ENCODE measurements around the gene ALOX12. TPM values are rescaled to one million over a fixed set of nuclear protein-coding genes. Genes with fewer than 3 reads are reported as not detected.

Gene ALOX12
- polyA plus RNA-seq, 1 donor, result 1.2 TPM

DNA sequence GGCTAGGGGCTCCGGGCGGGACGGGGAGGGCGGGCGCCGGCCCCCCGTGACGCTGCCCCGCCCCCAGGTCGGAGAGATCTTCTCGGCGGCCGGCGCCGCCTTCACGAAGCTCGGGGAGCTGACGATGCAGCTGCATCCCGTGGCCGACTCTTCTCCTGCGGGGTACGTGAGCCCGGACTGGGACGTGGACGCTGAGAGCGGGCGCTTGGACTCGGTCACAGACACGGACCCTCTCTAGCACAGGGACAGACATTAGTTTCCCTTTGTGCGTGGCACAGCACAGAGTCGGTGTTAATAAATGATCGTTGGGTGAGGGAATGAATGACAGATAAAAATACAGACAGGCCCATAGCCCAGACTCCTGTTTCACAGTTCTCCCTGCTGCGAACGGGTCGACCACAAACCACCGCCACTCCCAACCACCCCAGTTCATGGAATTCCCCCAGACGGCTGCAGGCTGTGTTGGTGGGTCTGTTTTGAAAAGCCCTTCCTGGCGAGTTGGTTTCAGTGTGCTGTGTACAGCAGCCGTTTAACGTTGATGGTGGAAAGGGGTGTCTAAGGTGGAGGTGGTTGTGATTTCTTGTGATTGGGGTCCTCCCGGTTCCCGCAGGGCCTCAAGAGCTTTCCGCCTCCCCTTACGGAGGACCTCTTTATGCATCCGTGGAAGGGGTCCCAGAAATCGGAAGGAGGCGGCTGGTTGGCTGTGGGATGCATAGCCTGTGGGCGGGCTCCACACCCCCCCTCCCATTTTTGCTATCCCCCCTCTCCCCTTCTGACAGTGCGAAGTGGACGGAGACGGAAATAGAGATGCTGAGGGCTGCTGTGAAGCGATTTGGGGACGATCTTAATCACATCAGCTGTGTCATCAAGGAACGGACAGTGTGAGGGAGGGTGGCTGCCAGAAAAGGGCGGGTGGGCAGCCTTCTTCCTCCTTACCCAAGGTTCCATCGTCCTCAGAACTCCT, 19.4 kb downstream of the ALOX12 start:
- Histone ChIP-seq H3K27ac (ENCODE audit: low read length) (peak overlapping the region; percentile 96), H3K4me3 (ENCODE audit: low read length) (peak overlapping the region; percentile 82), H3K36me3 (ENCODE audit: control insufficient read depth, insufficient read depth, low read length) (peaks cover 12% of the 10 kb centered on the region), H3K4me1 (ENCODE audit: control insufficient read depth, insufficient read depth, low read length) (peaks cover 23% of the 10 kb centered on the region), H3K27me3 (ENCODE audit: control insufficient read depth, insufficient read depth, low read length) (peaks cover 4% of the 10 kb centered on the region), H3K9me3 (ENCODE audit: control insufficient read depth, low read depth, low read length) (no peaks in the 10 kb centered on the region)
- no peak for DNase-seq
- WGBS (ENCODE audit: insufficient coverage, low lambda C conversion rate), result no CpG with 5 or more reads among the region's 56 CpGs

DNA sequence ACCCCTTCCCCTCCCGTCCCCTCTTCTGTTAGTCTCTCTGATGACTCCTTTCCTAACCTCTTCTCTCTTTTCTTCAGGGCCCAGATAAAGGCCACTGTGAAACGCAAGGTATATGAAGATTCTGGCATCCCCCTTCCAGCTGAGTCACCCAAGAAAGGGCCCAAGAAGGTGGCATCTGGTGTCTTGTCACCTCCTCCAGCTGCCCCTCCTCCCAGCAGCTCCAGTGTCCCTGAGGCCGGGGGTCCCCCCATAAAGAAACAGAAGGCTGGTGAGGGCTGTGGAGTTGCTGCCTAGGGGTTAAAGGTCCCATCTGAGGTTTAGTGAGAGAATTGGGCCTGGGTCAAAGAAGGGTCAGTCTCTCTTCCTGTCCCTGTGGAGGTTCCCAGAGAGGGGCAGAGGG, 20.6 kb downstream of the ALOX12 start:
- Histone ChIP-seq H3K4me3 (ENCODE audit: low read length) (no peak overlapping the region), H3K27ac (ENCODE audit: low read length) (no peak overlapping the region), H3K36me3 (ENCODE audit: control insufficient read depth, insufficient read depth, low read length) (peaks cover 12% of the 10 kb centered on the region), H3K4me1 (ENCODE audit: control insufficient read depth, insufficient read depth, low read length) (peaks cover 16% of the 10 kb centered on the region), H3K27me3 (ENCODE audit: control insufficient read depth, insufficient read depth, low read length) (peaks cover 13% of the 10 kb centered on the region), H3K9me3 (ENCODE audit: control insufficient read depth, low read depth, low read length) (no peaks in the 10 kb centered on the region)
- no peak for DNase-seq
- no CpG with 5 or more reads among the region's 3 CpGs for WGBS (ENCODE audit: insufficient coverage, low lambda C conversion rate)

DNA sequence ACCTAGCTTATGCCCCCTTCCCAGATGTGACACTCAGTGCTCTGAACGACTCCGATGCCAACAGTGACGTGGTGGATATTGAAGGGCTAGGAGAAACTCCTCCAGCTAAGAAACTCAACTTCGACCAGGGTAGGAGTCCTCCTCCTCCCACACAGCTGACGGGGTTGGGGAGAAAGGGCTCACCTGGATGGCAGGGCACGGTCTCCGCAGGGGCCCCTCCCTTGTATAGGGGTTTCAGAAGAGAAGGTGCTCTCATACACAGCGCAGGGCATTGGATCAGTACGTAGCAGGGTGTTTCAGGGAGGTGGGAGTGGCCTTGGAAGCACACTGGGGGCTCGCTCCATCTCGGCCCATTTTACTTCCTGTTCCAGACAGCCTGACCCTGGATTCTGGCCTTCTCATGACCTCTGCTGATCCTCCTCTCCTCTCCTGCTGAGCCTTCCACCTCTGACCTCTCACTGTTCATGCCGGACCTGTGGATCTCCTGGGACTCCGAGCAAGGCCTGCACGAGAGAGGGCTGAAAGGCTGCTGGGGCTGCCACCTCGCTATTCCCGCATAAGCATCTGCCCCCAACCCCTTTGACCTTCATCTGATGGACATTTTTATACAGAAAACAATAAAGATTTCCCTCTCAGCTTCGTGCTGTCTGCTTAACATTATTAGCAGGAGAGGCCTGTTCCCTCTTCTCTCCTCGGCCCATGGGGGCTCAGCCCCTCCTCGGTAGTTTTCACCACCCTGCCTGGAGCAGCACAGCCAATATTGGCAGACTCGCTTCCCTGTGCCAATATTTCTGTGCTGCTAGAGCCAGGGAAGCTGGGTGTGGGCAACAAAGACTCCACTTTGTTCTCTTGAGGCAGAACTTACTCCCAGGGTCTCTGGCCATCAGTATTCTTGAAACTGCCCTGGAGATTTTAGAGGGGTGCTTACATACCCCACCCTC, 21.3 kb downstream of the ALOX12 start:
- Histone ChIP-seq H3K36me3 (ENCODE audit: control insufficient read depth, insufficient read depth, low read length) (peaks cover 12% of the 10 kb centered on the region), H3K4me1 (ENCODE audit: control insufficient read depth, insufficient read depth, low read length) (peaks cover 22% of the 10 kb centered on the region), H3K27ac (ENCODE audit: low read length) (no peak overlapping the region), H3K9me3 (ENCODE audit: control insufficient read depth, low read depth, low read length) (no peaks in the 10 kb centered on the region), H3K27me3 (ENCODE audit: control insufficient read depth, insufficient read depth, low read length) (peaks cover 21% of the 10 kb centered on the region), H3K4me3 (ENCODE audit: low read length) (no peak overlapping the region)
- no peak for DNase-seq
- no CpG with 5 or more reads among the region's 20 CpGs for WGBS (ENCODE audit: insufficient coverage, low lambda C conversion rate)

DNA sequence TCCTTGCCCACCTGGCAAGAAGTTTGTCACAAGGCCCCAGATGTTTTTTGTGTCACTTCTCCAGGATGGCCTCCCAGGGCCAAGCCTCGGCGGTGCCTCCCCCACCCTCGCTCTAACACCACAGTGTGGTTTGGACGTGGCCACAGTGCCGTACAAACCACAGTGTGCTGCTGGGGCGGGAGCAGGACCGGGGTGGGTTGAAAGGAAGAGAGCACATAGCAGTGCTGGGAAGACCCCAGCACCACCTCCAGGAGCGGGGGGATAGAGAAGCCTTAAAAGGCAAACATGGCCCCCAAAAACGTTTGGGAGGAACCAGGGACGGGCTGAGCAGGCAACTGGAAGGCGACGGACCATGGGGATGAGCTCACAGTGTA, 22.0 kb downstream of the ALOX12 start:
- no CpG with 5 or more reads among the region's 12 CpGs for WGBS (ENCODE audit: insufficient coverage, low lambda C conversion rate)
- DNase-seq, result no peak
- peaks cover 27% of the 10 kb centered on the region for H3K27me3 ChIP-seq (ENCODE audit: control insufficient read depth, insufficient read depth, low read length)
- H3K9me3 ChIP-seq (ENCODE audit: control insufficient read depth, low read depth, low read length), result no peaks in the 10 kb centered on the region
- no peak overlapping the region for H3K27ac ChIP-seq (ENCODE audit: low read length)
- no peak overlapping the region for H3K4me3 ChIP-seq (ENCODE audit: low read length)
- H3K36me3 ChIP-seq (ENCODE audit: control insufficient read depth, insufficient read depth, low read length), result peaks cover 12% of the 10 kb centered on the region
- peaks cover 27% of the 10 kb centered on the region for H3K4me1 ChIP-seq (ENCODE audit: control insufficient read depth, insufficient read depth, low read length)

DNA sequence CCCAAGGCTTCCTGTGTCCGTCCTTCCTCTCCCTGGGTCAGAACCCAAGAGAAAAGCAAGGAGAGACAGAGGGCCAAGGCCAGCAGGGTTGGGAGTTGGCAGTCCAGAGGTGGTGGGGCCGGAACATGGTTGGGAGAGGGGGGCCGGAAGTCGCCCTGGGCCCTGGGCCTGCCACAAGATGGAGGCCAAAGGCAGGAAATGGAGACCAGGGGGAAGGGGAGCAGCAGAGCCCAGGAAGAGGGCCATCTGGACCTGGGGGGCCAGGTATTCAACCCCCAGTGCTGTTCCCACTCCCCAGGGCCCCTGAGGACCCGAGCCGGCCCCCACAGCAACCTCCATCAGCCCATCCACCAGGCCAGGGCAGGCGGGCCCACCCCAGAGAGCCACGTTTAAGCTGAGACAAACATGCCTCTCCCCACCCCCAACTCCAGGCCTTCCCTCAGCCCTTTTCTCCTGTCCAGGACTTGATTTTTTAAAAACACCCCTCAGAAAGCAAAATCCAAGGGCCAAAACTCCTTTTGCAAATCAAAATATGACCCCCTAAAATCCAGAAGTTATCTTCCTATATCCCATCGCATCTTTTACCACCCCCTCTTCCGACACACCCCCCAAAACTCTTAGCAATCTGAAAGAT, 22.6 kb downstream of the ALOX12 start:
- no CpG with 5 or more reads among the region's 10 CpGs for WGBS (ENCODE audit: insufficient coverage, low lambda C conversion rate)
- Histone ChIP-seq H3K27ac (ENCODE audit: low read length) (no peak overlapping the region), H3K4me1 (ENCODE audit: control insufficient read depth, insufficient read depth, low read length) (peaks cover 29% of the 10 kb centered on the region), H3K27me3 (ENCODE audit: control insufficient read depth, insufficient read depth, low read length) (peaks cover 33% of the 10 kb centered on the region), H3K9me3 (ENCODE audit: control insufficient read depth, low read depth, low read length) (no peaks in the 10 kb centered on the region), H3K36me3 (ENCODE audit: control insufficient read depth, insufficient read depth, low read length) (peaks cover 12% of the 10 kb centered on the region), H3K4me3 (ENCODE audit: low read length) (no peak overlapping the region)
- no peak for DNase-seq

DNA sequence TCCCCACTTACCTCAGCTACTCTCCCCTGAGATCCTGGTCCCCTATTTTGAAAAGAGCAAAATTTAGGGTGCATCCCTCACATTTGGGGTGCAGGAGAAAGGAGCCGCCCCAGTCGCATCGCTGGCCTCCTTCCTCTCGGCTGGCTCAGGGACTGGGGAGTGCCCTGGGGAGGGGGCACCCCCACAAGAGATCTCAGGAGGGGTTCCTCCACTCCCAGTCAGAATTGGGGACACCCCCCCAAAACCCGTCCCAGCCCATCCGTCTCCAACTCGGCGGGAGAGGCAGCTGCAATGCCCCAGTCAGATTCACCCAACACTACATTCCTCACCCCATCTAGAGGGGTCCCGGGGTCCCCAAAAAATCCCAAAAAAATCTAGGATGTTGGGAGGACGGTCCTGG, 23.5 kb downstream of the ALOX12 start:
- DNase-seq, result no peak
- peaks cover 12% of the 10 kb centered on the region for H3K36me3 ChIP-seq (ENCODE audit: control insufficient read depth, insufficient read depth, low read length)
- peaks cover 41% of the 10 kb centered on the region for H3K27me3 ChIP-seq (ENCODE audit: control insufficient read depth, insufficient read depth, low read length)
- H3K27ac ChIP-seq (ENCODE audit: low read length), result no peak overlapping the region
- no peak overlapping the region for H3K4me3 ChIP-seq (ENCODE audit: low read length)
- H3K4me1 ChIP-seq (ENCODE audit: control insufficient read depth, insufficient read depth, low read length), result peaks cover 22% of the 10 kb centered on the region
- H3K9me3 ChIP-seq (ENCODE audit: control insufficient read depth, low read depth, low read length), result peaks cover 6% of the 10 kb centered on the region
- whole genome bisulfite sequencing (ENCODE audit: insufficient coverage, low lambda C conversion rate), result 20% methylated on average over 1 of the region's 10 CpGs

DNA sequence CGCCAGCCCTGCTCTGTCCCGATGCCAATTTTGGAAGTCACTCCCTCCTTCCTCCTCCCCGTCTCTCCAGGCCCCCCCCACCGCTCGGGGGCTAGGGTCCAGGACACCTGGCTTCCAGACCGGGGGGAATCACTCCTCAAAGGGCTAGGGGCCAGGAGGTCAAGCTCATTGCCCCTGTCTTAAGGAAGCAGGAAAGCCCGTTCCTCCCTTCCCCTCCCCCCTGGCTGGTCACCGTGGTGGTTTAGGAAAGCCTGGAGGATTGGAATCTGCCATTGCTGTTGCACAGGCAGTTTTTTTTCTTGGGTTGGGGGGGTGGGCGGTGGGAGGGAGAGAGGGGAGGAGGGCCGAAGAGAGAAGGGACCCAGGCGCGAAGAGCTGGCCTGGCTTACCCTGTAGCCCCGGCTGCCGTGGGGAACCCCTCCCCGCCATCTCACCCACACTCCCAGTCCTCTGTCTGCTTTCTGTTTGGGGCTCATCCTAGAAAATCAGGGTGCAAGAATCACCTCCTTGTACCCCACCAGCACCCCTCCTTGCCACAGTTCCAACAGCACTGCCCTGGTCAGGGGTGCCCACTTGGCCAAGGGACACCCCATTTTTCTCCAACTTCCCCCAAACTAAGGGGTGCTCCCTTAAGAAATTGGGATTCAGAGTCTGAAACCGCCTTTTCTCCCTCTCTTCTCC, 24.1 kb downstream of the ALOX12 start:
- DNase-seq, result peak in 1 of 2 donors; percentile 43
- Histone ChIP-seq H3K27ac (ENCODE audit: low read length) (no peak overlapping the region), H3K36me3 (ENCODE audit: control insufficient read depth, insufficient read depth, low read length) (peaks cover 12% of the 10 kb centered on the region), H3K4me3 (ENCODE audit: low read length) (peak overlapping the region; percentile 32), H3K9me3 (ENCODE audit: control insufficient read depth, low read depth, low read length) (peaks cover 6% of the 10 kb centered on the region), H3K27me3 (ENCODE audit: control insufficient read depth, insufficient read depth, low read length) (peaks cover 41% of the 10 kb centered on the region), H3K4me1 (ENCODE audit: control insufficient read depth, insufficient read depth, low read length) (peaks cover 22% of the 10 kb centered on the region)
- WGBS (ENCODE audit: insufficient coverage, low lambda C conversion rate), result 100% methylated on average over 1 of the region's 16 CpGs

DNA sequence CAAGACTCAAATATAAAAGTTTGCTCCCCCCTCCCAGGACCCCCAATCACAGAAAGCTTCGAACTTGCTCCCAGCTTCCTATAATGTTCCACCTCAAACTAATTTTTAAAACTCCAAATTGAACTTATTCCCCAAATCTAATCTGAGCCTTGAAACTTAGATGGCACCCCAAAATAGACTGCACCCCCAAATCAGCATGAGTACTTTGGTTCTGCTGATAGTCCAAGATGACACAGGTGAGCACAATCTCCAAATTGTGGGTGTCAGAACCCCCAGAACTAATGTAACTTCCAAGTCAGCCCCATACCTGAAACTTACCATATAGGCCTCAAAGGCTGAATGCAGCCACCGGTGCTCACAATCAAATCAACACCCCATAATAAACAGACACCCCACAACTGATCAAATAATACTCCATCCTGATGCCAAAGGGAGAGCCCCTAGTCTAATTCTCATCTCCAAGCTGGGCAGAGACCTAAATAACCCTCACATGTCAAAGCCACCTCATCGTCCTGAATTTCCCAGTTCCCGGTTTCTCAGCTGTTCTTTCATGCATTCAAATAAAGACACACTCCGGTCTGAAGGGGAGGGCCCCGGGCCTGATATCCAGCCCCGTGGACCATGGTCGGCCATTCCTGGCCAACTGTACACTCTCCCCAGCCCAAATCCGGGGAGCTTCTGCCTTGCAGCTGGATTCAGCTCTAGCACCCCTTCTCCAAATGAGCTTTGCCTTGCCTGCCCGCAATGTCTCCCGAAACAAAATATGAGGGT, 25.2 kb downstream of the ALOX12 start:
- H3K9me3 ChIP-seq (ENCODE audit: control insufficient read depth, low read depth, low read length), result peaks cover 6% of the 10 kb centered on the region
- no peak for DNase-seq
- H3K4me3 ChIP-seq (ENCODE audit: low read length), result no peak overlapping the region
- H3K36me3 ChIP-seq (ENCODE audit: control insufficient read depth, insufficient read depth, low read length), result peaks cover 12% of the 10 kb centered on the region
- no CpG with 5 or more reads among the region's 11 CpGs for WGBS (ENCODE audit: insufficient coverage, low lambda C conversion rate)
- peaks cover 17% of the 10 kb centered on the region for H3K4me1 ChIP-seq (ENCODE audit: control insufficient read depth, insufficient read depth, low read length)
- peak overlapping the region; percentile 57 for H3K27ac ChIP-seq (ENCODE audit: low read length)
- peaks cover 41% of the 10 kb centered on the region for H3K27me3 ChIP-seq (ENCODE audit: control insufficient read depth, insufficient read depth, low read length)

DNA sequence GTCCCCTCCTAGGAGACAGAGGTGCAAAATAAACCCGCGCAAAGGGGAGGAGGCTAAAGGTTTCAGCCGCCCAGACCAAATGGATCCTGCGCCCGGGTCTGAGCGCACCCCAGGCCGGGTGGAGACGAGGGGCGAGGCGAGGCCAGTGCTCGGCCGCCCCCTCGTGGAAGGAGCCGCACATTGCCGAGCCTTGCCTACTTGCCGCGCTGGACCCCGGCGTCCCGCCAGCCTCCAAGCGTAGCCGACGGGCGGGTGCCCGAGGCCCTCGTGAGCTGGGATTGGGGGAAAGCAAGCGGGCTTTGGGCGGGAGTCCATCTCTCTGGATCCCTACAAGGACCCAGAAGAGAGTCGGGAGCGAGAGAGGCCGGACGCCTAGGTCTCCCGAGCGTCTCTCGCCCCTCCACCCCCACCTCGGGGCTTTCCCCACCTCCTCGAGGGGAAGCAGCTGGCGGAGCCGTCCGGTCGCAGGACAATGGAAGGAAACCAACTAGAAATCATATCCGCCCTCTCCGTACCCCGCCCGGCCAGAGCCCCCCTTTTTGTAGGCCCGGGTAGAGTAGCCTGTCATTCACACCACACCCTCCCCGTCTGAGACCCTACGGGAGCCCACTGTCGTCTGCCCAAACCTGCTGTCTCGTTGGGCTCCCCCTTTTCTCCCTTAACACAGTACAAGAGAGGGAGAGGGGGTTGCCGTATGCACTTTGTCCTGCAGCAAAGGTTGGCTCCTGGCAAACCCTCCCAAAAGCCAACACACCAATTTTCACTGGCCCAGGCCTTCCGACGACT, 26.3 kb downstream of the ALOX12 start:
- peak overlapping the region; percentile 57 for H3K27ac ChIP-seq (ENCODE audit: low read length)
- peak overlapping the region; percentile 23 for H3K4me3 ChIP-seq (ENCODE audit: low read length)
- H3K9me3 ChIP-seq (ENCODE audit: control insufficient read depth, low read depth, low read length), result peaks cover 6% of the 10 kb centered on the region
- WGBS (ENCODE audit: insufficient coverage, low lambda C conversion rate), result no CpG with 5 or more reads among the region's 53 CpGs
- H3K36me3 ChIP-seq (ENCODE audit: control insufficient read depth, insufficient read depth, low read length), result peaks cover 4% of the 10 kb centered on the region
- peak in 1 of 2 donors; percentile 62 for DNase-seq
- H3K27me3 ChIP-seq (ENCODE audit: control insufficient read depth, insufficient read depth, low read length), result peaks cover 41% of the 10 kb centered on the region
- H3K4me1 ChIP-seq (ENCODE audit: control insufficient read depth, insufficient read depth, low read length), result peaks cover 17% of the 10 kb centered on the region
